Measurements from ENCODE around the gene B9D1.

Gene B9D1

DNA sequence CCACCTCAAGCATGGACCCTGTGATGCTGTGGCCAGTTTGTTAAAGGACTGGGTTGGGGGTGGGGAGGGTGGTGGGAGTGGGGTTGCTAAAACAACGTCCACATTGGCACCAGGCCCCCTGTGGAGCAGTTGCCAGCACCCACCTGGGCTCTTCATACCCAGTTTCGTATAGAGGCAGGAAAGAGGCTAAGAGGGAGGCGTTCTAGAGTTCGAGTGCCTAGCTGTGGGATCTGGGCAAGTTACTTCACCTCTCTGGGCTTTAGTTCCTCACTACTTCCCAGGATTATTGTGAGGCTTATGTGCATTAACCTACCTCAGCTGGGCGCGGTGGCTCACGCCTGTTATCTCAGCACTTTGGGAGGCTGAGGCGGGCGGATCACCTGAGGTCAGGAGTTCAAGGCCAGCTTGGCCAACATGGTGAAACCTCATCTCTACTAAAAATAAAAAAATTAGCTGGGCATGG lies 23.0 kb upstream of the B9D1 start:
- no peak for DNase-seq (ENCODE audit: low read depth)
- TF ChIP-seq, protein P1, sequence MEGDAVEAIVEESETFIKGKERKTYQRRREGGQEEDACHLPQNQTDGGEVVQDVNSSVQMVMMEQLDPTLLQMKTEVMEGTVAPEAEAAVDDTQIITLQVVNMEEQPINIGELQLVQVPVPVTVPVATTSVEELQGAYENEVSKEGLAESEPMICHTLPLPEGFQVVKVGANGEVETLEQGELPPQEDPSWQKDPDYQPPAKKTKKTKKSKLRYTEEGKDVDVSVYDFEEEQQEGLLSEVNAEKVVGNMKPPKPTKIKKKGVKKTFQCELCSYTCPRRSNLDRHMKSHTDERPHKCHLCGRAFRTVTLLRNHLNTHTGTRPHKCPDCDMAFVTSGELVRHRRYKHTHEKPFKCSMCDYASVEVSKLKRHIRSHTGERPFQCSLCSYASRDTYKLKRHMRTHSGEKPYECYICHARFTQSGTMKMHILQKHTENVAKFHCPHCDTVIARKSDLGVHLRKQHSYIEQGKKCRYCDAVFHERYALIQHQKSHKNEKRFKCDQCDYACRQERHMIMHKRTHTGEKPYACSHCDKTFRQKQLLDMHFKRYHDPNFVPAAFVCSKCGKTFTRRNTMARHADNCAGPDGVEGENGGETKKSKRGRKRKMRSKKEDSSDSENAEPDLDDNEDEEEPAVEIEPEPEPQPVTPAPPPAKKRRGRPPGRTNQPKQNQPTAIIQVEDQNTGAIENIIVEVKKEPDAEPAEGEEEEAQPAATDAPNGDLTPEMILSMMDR (IDR thresholded peaks at IDR 0.05; ENCODE audit: low read depth, low read length, missing control alignments), result no peak
- H3K4me3 ChIP-seq (ENCODE audit: low read depth, low read length), result no peak overlapping the region

DNA sequence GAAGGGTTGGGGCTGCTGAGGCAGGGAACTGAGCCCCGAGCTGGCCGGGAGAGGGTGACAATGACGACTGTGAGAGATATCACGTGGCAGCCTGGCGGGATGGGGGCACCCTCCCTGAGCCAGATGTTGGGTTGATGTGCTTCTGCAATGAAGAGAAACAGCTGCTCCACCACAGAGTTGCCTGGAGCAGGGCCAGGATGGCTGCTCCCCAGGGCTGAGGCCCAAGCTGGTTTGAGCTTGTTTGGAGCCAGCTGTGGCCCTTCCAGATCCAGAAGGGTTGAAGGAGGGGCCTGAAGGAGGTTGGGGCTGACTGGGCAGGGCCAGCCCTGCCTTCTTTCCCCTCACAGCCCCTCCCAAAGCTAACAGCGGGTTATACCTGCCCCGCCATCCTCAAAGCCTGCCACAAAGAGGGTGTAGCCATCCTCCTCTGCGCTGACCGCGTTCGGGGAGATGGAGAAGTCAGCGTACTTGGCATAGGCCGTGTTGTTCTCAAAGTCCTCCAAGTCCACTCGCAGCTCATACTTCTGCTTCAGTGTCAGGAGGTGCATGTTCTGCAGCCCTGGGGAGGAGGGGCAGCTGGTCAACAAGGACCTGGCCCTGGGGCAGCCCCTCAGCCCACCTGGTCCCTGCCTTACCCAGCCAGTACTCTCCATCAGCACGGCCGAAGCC lies 22.3 kb upstream of the B9D1 start:
- TF ChIP-seq, protein P1 (IDR thresholded peaks at IDR 0.05; ENCODE audit: low read depth, low read length, missing control alignments), result no peak
- no peak for DNase-seq (ENCODE audit: low read depth)
- no peak overlapping the region for H3K4me3 ChIP-seq (ENCODE audit: low read depth, low read length)

DNA sequence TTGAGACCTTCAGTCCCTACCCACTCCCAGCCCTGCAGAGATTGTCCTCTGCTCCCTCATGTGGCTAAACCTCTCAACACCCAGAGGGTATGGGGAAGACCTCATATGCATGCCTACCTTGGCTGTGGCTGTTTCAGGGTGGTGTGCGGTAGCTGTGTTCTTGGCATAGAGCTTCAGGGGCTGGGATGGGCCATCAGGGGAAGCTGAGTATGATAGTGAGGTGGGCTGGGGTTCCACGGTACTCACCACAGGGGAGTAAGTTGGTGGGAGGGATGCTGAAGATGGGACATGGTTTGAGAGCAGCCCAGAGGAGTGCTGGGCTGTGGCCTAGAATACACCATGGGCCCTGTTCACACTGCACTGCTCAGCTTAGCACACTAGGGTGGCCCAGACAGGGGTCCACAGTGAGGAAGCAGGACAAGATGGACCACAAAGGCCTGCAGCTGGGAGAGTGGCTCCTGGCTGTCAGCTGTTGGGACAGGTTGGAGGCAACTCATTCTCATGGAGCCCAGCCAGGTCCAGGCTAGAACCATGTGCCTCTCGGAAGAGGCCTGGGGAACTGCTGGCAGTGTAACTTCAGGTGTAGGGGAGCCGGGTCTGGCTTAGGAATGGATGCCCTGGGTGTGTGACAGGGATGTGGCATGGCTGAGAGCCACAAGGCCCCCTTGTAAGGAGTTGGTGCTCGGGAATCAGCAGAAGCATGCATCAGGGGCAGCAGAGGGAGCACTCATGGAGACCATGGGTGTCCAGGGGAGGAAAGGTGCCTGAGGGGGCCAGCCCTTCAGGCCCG lies 21.4 kb upstream of the B9D1 start:
- no peak overlapping the region for H3K4me3 ChIP-seq (ENCODE audit: low read depth, low read length)
- no peak for DNase-seq (ENCODE audit: low read depth)
- TF ChIP-seq, protein P1 (IDR thresholded peaks at IDR 0.05; ENCODE audit: low read depth, low read length, missing control alignments), result no peak

DNA sequence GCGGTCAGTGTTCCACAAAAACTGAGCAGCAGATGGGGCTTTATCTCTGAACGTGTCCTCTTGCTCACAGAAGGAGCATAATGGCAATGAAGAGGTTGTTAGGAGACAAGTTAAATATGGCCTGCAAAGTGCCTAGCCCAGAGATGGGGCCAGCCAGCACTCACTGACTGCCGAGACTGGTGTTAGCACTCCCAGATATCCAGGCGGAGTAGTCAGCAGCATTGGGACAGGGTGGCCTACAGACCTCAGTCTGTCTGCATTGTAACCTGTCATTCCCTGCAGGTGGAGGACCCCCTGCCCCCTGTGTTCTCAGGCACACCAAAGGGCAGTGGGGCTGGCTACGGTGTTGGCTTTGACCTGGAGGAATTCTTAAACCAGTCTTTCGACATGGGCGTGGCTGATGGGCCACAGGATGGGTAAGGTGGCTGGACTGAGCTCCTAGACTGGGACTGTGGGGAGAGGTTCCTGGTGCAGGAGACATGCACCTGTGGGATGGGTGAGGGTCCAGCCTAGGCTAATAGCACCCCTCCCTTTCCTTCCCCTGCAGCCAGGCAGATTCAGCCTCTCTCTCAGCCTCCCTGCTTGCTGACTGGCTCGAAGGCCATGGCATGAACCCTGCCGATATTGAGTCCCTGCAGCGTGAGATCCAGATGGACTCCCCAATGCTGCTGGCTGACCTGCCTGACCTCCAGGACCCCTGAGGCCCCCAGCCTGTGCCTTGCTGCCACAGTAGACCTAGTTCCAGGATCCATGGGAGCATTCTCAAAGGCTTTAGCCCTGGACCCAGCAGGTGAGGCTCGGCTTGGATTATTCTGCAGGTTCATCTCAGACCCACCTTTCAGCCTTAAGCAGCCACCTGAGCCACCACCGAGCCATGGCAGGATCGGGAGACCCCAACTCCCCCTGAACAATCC lies 20.3 kb upstream of the B9D1 start:
- H3K4me3 ChIP-seq (ENCODE audit: low read depth, low read length), result no peak overlapping the region
- TF ChIP-seq, protein P1 (IDR thresholded peaks at IDR 0.05; ENCODE audit: low read depth, low read length, missing control alignments), result no peak

DNA sequence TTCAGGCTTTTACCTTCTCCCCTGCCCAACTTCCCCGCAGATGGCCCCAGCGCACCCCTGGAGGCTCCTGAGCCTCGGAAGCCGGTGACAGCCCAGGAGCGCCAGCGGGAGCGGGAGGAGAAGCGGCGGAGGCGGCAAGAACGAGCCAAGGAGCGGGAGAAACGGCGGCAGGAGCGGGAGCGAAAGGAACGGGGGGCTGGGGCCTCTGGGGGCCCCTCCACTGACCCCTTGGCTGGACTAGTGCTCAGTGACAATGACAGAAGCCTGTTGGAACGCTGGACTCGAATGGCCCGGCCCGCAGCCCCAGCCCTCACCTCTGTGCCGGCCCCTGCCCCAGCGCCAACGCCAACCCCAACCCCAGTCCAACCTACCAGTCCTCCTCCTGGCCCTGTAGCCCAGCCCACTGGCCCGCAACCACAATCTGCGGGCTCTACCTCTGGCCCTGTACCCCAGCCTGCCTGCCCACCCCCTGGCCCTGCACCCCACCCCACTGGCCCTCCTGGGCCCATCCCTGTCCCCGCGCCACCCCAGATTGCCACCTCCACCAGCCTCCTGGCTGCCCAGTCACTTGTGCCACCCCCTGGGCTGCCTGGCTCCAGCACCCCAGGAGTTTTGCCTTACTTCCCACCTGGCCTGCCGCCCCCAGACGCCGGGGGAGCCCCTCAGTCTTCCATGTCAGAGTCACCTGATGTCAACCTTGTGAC lies 19.4 kb upstream of the B9D1 start:
- no peak for DNase-seq (ENCODE audit: low read depth)

More for the DNA sequence above, 20.3 kb upstream of the B9D1 start:
- no peak for DNase-seq (ENCODE audit: low read depth)

DNA sequence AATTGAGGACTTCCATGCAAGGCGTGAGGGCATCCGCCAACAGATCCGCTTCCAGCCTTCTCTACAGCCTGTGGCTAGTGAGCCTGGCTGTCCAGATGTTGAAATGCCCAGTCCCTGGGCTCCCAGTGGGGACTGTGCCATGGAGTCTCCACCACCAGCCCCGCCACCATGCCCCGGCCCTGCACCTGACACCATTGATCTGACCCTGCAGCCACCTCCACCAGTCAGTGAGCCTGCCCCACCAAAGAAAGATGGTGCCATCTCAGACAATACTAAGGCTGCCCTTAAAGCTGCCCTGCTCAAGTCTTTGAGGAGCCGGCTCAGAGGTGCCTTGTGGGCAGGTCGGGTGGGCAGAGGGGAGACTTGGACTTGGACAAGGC lies 18.8 kb upstream of the B9D1 start:
- no peak for DNase-seq (ENCODE audit: low read depth)
- TF ChIP-seq, protein P1 (IDR thresholded peaks at IDR 0.05; ENCODE audit: low read depth, low read length, missing control alignments), result no peak
- no peak overlapping the region for H3K4me3 ChIP-seq (ENCODE audit: low read depth, low read length)

More for the DNA sequence above, 19.4 kb upstream of the B9D1 start:
- no peak overlapping the region for H3K4me3 ChIP-seq (ENCODE audit: low read depth, low read length)
- TF ChIP-seq, protein P1 (IDR thresholded peaks at IDR 0.05; ENCODE audit: low read depth, low read length, missing control alignments), result no peak

Measured in GM12864 (cell line).